ENCODE results near the gene GABBR2. TPM values are rescaled to one million over a fixed set of nuclear protein-coding genes. Genes with fewer than 3 reads are reported as not detected.
A peak's percentile ranks its signal among the peaks of the same experiment; 100 is the strongest.

The GABBR2 gene
- total and polyA plus RNA-seq, 9 of the 15 experiments (the other 6 are each of a cell fraction or from before 2014, with no cell fraction given), result 0.15 to 1.9 (median 0.32) TPM

- TF ChIP-seq ZBTB11 (CRISPR knock-in tag; IDR thresholded peaks at IDR 0.05), result peak in 1 of 3 experiments; percentile 21; a peak in 1 of 6 replicates
- peak; percentile 69; the same call in 1 of the 2 replicates for TF ChIP-seq ETV5 (CRISPR knock-in tag; IDR thresholded peaks at IDR 0.05; ENCODE audit: low read depth)
- TF ChIP-seq TAF9B (IDR thresholded peaks at IDR 0.05; ENCODE audit: partially characterized antibody), result peak; percentile 48
- no peak for TF ChIP-seq ZMIZ1 (IDR thresholded peaks at IDR 0.05; ENCODE audit: low read depth in 2 of 2, low read length in 2 of 2)
- no peak for TF ChIP-seq ZNF282 (CRISPR knock-in tag; IDR thresholded peaks at IDR 0.05)
- no peak for TF ChIP-seq ZNF12 (CRISPR knock-in tag; IDR thresholded peaks at IDR 0.05)
- no peak for TF ChIP-seq PRPF4 (IDR thresholded peaks at IDR 0.05; ENCODE audit: insufficient read depth, low read depth, low read length, poor library complexity, severe bottlenecking)
- peak; percentile 75; the same call in 1 of the 2 replicates for TF ChIP-seq EP400 (IDR thresholded peaks at IDR 0.05)
- TF ChIP-seq POLR2H (tag; IDR thresholded peaks at IDR 0.05; ENCODE audit: low read depth), result 0 out of 2 replicates have a peak, but pooled peaks have one; percentile 39
- TF ChIP-seq THRAP3 (IDR thresholded peaks at IDR 0.05; ENCODE audit: borderline replicate concordance), result no peak
- no peak for TF ChIP-seq RUNX1 (IDR thresholded peaks at IDR 0.05; ENCODE audit: low read depth)
- TF ChIP-seq ZNF644 (tag; IDR thresholded peaks at IDR 0.05; ENCODE audit: low read depth), result 0 out of 2 replicates have a peak, but pooled peaks have one; percentile 20
- no peak for TF ChIP-seq ZHX1 (conservative IDR thresholded peaks at IDR 0.05; ENCODE audit: low read length)
- TF ChIP-seq PHF8 (IDR thresholded peaks at IDR 0.05; ENCODE audit: borderline replicate concordance, low read length), result no peak
These were observed 367.3 kb downstream of the GABBR2 start (continued) for GRCh38 chr9:98341157-98342097.

Data from K562 (cell line).